GM12873 (cell line): ENCODE data around the gene FBN2.

Source experiments
- TF ChIP-seq, protein P1 (sequence below): IDR thresholded peaks from 2 replicates; pipeline ENCODE4 v1.5.1; 2012; ENCODE audit warnings: low read depth, mild to moderate bottlenecking, moderate library complexity, low read length, control low read depth; ENCODE audit not compliant: insufficient read depth; ENCODE audit errors: missing control alignments

The FBN2 gene

DNA sequence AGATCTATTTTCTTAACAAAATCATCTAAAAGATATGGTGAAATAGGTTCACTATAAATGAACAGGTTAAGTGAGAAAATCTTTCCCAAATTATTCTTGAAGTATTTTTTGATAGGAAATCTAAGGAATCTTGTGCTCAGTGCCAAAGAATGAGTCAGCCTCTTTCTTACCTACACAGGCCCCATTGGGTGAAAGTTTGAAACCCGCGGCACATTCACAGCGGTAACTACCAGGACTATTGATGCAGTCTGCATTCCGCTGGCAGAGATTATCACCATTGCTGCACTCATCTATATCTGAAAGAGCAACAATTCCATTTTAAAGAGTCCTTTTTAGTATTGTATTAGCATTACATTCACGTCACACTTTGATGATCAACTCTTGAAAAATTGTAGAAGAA is 232.7 kb downstream of the FBN2 start:
- TF ChIP-seq, protein P1, sequence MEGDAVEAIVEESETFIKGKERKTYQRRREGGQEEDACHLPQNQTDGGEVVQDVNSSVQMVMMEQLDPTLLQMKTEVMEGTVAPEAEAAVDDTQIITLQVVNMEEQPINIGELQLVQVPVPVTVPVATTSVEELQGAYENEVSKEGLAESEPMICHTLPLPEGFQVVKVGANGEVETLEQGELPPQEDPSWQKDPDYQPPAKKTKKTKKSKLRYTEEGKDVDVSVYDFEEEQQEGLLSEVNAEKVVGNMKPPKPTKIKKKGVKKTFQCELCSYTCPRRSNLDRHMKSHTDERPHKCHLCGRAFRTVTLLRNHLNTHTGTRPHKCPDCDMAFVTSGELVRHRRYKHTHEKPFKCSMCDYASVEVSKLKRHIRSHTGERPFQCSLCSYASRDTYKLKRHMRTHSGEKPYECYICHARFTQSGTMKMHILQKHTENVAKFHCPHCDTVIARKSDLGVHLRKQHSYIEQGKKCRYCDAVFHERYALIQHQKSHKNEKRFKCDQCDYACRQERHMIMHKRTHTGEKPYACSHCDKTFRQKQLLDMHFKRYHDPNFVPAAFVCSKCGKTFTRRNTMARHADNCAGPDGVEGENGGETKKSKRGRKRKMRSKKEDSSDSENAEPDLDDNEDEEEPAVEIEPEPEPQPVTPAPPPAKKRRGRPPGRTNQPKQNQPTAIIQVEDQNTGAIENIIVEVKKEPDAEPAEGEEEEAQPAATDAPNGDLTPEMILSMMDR, result no peak

DNA sequence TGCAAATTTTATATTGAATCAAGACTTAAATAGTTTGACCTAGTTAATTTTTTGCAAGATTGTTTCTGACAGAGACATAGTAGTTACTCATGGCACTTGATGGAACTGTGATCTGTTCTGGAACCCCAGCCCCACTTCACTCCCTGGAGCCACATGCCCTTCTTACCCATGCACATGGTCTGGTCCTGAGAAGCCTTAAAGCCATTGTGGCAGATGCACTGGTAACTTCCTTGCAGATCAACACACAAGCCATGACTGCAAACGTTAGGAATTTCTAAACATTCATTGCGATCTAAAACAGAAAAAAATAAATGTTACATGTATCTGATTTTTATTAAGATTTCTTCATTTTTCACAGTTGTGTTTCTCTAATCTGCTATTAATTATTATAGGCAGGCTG is 233.3 kb downstream of the FBN2 start:
- TF ChIP-seq, protein P1, result no peak

DNA sequence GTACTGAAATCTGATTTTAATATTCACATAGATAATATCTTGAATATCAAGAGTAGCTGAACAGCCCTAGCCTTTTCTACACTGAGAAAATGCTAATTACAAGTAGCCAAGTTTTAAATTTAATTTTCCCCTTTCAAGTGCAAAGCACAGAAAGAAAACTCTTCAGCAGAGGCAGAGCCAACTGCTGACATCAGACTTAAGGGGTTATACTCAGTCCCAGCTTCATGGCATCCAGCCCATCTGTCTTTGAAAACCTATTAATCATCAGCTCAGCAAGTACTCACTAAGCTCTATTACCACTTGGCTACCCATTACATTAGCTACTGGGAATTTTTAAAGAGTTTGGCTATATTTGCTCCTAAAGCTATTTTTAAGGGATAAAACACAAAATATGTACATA is 234.0 kb downstream of the FBN2 start:
- TF ChIP-seq, protein P1, result no peak

DNA sequence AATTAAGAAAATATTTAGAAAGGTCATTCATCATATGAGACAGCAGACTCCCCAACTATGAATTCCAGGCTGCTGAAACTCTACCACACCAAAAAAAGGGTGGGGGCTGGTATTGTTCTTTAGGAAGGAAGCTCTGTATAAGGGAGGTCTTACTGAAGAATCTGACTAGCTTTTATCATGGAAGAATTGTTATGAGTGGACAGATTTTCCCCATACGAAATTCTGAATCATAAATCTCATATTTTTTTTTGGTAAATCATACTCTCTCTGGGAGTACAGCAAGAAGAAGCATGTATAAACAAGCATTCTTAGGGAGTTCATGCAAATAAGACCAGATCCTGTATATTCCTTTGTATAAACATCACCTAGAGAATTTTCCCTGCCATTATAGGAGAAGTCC is 234.5 kb downstream of the FBN2 start:
- TF ChIP-seq, protein P1, result no peak

DNA sequence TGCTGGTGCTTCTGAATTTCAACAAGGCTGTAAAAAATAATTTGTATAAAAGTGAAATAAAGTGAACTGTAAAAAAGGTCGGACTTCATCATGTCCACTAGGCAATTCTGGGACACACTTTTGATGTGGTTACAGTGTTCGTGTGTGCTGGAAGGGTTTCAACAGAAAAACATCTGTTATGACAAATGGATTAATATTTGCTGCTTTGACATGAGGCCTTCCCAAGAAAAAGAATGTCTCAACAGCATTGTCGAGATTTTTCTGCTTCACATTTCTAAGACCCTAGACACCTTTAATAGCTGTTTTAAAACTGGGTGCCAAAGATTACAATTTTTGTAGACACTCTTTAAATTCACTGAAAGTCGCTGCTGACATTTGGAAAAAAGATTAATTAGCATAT is 237.9 kb downstream of the FBN2 start:
- TF ChIP-seq, protein P1, result no peak

DNA sequence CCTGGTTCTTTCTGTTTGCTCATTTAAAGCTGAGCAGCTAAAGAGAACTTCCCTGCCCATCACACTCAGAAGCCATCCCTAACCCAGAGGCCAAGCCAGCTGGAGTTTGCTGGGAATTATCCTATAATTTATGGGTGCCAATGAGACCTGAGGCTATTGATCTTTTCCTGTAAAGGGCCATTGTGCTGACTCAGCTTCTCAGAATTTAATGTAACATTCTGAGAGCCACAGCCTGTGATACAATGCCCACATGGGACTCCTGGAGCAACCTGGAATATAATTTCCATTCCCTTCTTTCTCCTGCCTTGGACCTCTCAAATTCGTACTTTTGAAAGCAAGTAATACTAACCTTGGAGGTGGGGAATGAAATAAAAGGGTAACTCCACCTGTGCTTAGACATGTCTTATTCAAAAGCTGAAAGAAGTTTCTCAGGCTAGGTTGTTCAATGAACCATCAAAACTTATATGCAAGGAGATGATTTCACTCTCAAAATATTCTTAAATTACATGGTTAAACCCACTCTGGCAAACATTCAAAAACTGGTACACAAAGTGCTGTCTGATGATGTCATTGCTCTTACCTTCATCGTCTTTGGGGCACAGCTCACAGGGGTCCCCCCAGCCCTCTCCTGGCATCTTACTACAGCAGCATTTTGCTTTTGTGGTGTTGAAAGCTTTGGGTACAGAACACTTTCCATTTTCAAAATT is 247.7 kb downstream of the FBN2 start:
- TF ChIP-seq, protein P1, result no peak

DNA sequence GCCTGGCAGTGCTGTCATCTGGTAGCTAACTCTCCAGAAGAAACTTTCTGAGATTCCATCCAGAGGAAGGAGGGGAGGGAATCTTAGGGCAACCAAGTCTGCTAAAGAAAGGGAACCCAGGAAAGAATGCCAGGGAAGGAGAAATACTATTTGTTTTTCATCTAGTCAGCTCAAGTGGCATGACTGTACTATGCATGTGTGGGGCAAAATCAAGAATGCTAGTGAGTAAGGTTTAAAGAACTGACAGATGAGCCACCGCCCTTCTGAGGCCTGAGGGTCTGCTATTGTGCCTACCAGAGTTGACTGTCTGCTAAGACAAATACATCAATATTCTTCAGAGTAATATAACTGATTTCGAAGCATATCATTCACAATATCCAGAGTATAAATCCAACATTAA is 250.3 kb downstream of the FBN2 start:
- TF ChIP-seq, protein P1, result no peak
